Measurements from ENCODE around the gene RBKS.

The RBKS gene

DNA sequence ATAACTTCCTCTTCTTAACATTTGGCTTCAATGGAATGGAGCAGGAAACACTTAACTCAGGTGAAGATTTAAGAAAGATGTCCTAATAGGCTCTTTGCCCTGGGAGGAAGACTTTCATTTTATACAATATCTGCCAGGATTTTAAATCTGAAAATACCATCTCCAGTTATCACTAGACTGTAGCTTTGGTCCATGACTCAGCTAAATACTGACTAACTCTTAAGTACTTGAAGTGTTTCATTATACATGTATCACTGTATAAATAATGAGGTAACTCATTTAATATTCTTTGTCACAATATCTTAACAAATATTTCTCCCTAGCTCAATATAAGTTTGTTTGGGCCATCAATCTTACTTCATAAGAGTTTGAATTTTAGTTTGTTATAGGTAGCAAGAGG is 34.7 kb downstream of the RBKS start:
- H3K27ac ChIP-seq (replicated peaks): no peak overlapping the region
- TF ChIP-seq SPI1 (IDR thresholded peaks at IDR 0.05; ENCODE audit: borderline replicate concordance, low read depth): no peak
- TF ChIP-seq GABPA (IDR thresholded peaks at IDR 0.05; ENCODE audit: low read depth): no peak
- TF ChIP-seq POLR2AphosphoS5 (IDR thresholded peaks at IDR 0.05; ENCODE audit: low read depth): no peak

GRCh38 chr2:27854229-27854862 is 35.8 kb downstream of the RBKS start:
- TF ChIP-seq, protein P1, sequence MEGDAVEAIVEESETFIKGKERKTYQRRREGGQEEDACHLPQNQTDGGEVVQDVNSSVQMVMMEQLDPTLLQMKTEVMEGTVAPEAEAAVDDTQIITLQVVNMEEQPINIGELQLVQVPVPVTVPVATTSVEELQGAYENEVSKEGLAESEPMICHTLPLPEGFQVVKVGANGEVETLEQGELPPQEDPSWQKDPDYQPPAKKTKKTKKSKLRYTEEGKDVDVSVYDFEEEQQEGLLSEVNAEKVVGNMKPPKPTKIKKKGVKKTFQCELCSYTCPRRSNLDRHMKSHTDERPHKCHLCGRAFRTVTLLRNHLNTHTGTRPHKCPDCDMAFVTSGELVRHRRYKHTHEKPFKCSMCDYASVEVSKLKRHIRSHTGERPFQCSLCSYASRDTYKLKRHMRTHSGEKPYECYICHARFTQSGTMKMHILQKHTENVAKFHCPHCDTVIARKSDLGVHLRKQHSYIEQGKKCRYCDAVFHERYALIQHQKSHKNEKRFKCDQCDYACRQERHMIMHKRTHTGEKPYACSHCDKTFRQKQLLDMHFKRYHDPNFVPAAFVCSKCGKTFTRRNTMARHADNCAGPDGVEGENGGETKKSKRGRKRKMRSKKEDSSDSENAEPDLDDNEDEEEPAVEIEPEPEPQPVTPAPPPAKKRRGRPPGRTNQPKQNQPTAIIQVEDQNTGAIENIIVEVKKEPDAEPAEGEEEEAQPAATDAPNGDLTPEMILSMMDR (IDR thresholded peaks at IDR 0.05; ENCODE audit: insufficient read depth, low read length): no peak
- TF ChIP-seq SPI1 (IDR thresholded peaks at IDR 0.05; ENCODE audit: borderline replicate concordance, low read depth): no peak
- TF ChIP-seq GABPA (IDR thresholded peaks at IDR 0.05; ENCODE audit: low read depth): no peak
- TF ChIP-seq, protein P2, sequence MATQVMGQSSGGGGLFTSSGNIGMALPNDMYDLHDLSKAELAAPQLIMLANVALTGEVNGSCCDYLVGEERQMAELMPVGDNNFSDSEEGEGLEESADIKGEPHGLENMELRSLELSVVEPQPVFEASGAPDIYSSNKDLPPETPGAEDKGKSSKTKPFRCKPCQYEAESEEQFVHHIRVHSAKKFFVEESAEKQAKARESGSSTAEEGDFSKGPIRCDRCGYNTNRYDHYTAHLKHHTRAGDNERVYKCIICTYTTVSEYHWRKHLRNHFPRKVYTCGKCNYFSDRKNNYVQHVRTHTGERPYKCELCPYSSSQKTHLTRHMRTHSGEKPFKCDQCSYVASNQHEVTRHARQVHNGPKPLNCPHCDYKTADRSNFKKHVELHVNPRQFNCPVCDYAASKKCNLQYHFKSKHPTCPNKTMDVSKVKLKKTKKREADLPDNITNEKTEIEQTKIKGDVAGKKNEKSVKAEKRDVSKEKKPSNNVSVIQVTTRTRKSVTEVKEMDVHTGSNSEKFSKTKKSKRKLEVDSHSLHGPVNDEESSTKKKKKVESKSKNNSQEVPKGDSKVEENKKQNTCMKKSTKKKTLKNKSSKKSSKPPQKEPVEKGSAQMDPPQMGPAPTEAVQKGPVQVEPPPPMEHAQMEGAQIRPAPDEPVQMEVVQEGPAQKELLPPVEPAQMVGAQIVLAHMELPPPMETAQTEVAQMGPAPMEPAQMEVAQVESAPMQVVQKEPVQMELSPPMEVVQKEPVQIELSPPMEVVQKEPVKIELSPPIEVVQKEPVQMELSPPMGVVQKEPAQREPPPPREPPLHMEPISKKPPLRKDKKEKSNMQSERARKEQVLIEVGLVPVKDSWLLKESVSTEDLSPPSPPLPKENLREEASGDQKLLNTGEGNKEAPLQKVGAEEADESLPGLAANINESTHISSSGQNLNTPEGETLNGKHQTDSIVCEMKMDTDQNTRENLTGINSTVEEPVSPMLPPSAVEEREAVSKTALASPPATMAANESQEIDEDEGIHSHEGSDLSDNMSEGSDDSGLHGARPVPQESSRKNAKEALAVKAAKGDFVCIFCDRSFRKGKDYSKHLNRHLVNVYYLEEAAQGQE (IDR thresholded peaks at IDR 0.05; ENCODE audit: insufficient replicate concordance, low read depth): no peak
- no peak for TF ChIP-seq POLR2AphosphoS5 (IDR thresholded peaks at IDR 0.05; ENCODE audit: low read depth)
- no peak for DNase-seq (ENCODE audit: low read depth in 1 of 2, low spot score in 1 of 2)
- Histone ChIP-seq H3K4me3 (replicated peaks; ENCODE audit: insufficient read depth, low read length) (no peak overlapping the region), H3K27ac (replicated peaks) (no peak overlapping the region), H3K27me3 (ENCODE audit: insufficient read depth, poor library complexity, severe bottlenecking) (no peaks in the 10 kb centered on the region)

More for the DNA sequence above, 34.7 kb downstream of the RBKS start:
- no peak overlapping the region for H3K4me3 ChIP-seq (replicated peaks; ENCODE audit: insufficient read depth, low read length)
- no peaks in the 10 kb centered on the region for H3K27me3 ChIP-seq (ENCODE audit: insufficient read depth, poor library complexity, severe bottlenecking)
- no peak for DNase-seq (ENCODE audit: low read depth in 1 of 2, low spot score in 1 of 2)

- TF ChIP-seq POLR2AphosphoS5 (IDR thresholded peaks at IDR 0.05; ENCODE audit: low read depth) (no peak), GABPA (IDR thresholded peaks at IDR 0.05; ENCODE audit: low read depth) (no peak), SPI1 (IDR thresholded peaks at IDR 0.05; ENCODE audit: borderline replicate concordance, low read depth) (no peak)
- TF ChIP-seq, protein P1 (IDR thresholded peaks at IDR 0.05; ENCODE audit: insufficient read depth, low read length): no peak
- TF ChIP-seq, protein P2 (IDR thresholded peaks at IDR 0.05; ENCODE audit: insufficient replicate concordance, low read depth): no peak
- H3K27me3 ChIP-seq (ENCODE audit: insufficient read depth, poor library complexity, severe bottlenecking): no peaks in the 10 kb centered on the region
- H3K4me3 ChIP-seq (replicated peaks; ENCODE audit: insufficient read depth, low read length): no peak overlapping the region
- no peak overlapping the region for H3K27ac ChIP-seq (replicated peaks)
- DNase-seq (ENCODE audit: low read depth in 1 of 2, low spot score in 1 of 2): no peak
These were observed 37.5 kb downstream of the RBKS start for GRCh38 chr2:27852691-27853090.

GRCh38 chr2:27849558-27850205 is 40.5 kb downstream of the RBKS start:
- TF ChIP-seq GABPA (IDR thresholded peaks at IDR 0.05; ENCODE audit: low read depth) (no peak), SPI1 (IDR thresholded peaks at IDR 0.05; ENCODE audit: borderline replicate concordance, low read depth) (no peak), POLR2AphosphoS5 (IDR thresholded peaks at IDR 0.05; ENCODE audit: low read depth) (no peak)
- TF ChIP-seq, protein P1 (IDR thresholded peaks at IDR 0.05; ENCODE audit: insufficient read depth, low read length): no peak
- TF ChIP-seq, protein P2 (IDR thresholded peaks at IDR 0.05; ENCODE audit: insufficient replicate concordance, low read depth): no peak
- no peak overlapping the region for H3K27ac ChIP-seq (replicated peaks)
- no peak overlapping the region for H3K4me3 ChIP-seq (replicated peaks; ENCODE audit: insufficient read depth, low read length)
- no peak for DNase-seq (ENCODE audit: low read depth in 1 of 2, low spot score in 1 of 2)
- no peaks in the 10 kb centered on the region for H3K27me3 ChIP-seq (ENCODE audit: insufficient read depth, poor library complexity, severe bottlenecking)

Data from HL-60 (cell line).